ENCODE measurements around the gene AGXT2. TPM values are rescaled to one million over a fixed set of nuclear protein-coding genes. Genes with fewer than 3 reads are reported as not detected.

The AGXT2 gene
- total RNA-seq, 1 experiment from 2014 or later = not detected

DNA sequence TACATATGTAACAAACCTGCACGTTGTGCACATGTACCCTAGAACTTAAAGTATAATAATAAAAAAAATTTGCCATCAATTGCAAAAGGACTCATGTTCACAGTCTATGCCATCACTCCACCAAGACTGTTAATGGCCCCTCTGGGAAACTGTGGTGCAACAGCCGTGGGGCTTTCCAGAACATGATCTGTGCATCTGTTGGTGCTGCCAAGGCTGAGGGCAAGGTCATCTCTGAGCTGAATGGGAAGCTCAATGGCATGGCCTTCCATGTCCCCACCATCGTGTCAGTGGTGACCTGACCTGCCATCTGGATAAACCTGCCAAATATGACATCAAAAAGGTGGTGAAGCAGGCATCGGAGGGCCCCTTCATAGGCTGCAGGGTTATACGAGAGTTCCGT is 33.4 kb upstream of the AGXT2 start:
- intact Hi-C loops (cut with micrococcal nuclease) = no loop called here

DNA sequence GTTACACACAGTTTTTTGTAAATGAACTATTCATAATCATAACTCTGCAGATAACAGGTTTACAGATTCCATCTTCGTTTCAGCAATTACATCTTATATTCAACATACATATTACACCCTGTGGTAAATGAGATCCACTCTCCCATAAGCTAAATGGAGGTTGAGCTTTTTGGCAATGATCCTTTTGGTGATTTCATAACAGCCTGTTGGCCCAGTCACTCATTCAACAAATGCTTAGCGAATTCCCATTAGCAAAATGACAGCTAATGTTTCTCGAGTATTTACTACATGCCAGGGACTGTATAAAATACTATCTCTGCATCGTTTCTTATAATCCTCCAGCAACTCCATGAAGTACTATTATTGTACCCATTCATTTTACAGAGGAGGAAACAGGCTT is 25.4 kb upstream of the AGXT2 start:
- ATAC-seq (no peak), DNase-seq (no peak)
- no peaks in the 10 kb centered on the region for H3K36me3 ChIP-seq (ENCODE audit: low read depth, low read length)
- H3K9ac ChIP-seq (ENCODE audit: low read length) = no peak overlapping the region
- no peak overlapping the region for H3K4me2 ChIP-seq (ENCODE audit: low read length)
- no peak for TF ChIP-seq EZH2 (IDR thresholded peaks at IDR 0.05; ENCODE audit: low read length, unreplicated experiment)
- TF ChIP-seq, protein P1, sequence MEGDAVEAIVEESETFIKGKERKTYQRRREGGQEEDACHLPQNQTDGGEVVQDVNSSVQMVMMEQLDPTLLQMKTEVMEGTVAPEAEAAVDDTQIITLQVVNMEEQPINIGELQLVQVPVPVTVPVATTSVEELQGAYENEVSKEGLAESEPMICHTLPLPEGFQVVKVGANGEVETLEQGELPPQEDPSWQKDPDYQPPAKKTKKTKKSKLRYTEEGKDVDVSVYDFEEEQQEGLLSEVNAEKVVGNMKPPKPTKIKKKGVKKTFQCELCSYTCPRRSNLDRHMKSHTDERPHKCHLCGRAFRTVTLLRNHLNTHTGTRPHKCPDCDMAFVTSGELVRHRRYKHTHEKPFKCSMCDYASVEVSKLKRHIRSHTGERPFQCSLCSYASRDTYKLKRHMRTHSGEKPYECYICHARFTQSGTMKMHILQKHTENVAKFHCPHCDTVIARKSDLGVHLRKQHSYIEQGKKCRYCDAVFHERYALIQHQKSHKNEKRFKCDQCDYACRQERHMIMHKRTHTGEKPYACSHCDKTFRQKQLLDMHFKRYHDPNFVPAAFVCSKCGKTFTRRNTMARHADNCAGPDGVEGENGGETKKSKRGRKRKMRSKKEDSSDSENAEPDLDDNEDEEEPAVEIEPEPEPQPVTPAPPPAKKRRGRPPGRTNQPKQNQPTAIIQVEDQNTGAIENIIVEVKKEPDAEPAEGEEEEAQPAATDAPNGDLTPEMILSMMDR (conservative IDR thresholded peaks at IDR 0.05; ENCODE audit: low read depth, low read length) = no peak
- TF ChIP-seq EZH2phosphoT487 (IDR thresholded peaks at IDR 0.05; ENCODE audit: borderline replicate concordance, low read length) = no peak
- no peak overlapping the region for H2AFZ ChIP-seq (ENCODE audit: low read length)
- intact Hi-C loops (cut with micrococcal nuclease) = no loop called here
- BruUV-seq (replicated peaks) = no TSS peak
- H4K20me1 ChIP-seq (ENCODE audit: low read length) = no peaks in the 10 kb centered on the region
- no peak overlapping the region for H3K4me3 ChIP-seq (ENCODE audit: low read length)
- CTCF ChIA-PET = no interaction called here
- no peaks in the 10 kb centered on the region for H3K4me1 ChIP-seq (ENCODE audit: insufficient read depth, low read length)
- H3K27me3 ChIP-seq (ENCODE audit: low read length) = peaks cover 19% of the 10 kb centered on the region
- no peaks in the 10 kb centered on the region for H3K9me2 ChIP-seq (replicated peaks; ENCODE audit: low read length)
- H3K27ac ChIP-seq (ENCODE audit: low read length) = no peak overlapping the region
- H3K9me3 ChIP-seq (ENCODE audit: low read length) = no peaks in the 10 kb centered on the region
- no peaks in the 10 kb centered on the region for H3K79me2 ChIP-seq (ENCODE audit: low read length)
- no peaks in the 10 kb centered on the region for H3F3A ChIP-seq (ENCODE audit: low read length, unreplicated experiment)
- POLR2A ChIA-PET (ENCODE audit: unreplicated experiment) = no interaction called here

More for the DNA sequence above, 33.4 kb upstream of the AGXT2 start:
- no peak for ATAC-seq
- no TSS peak for BruUV-seq (replicated peaks)
- Histone ChIP-seq H3K4me2 (ENCODE audit: low read length) (no peak overlapping the region), H3K27ac (ENCODE audit: low read length) (no peak overlapping the region), H3K9me3 (ENCODE audit: low read length) (no peaks in the 10 kb centered on the region), H3K4me3 (ENCODE audit: low read length) (no peak overlapping the region), H2AFZ (ENCODE audit: low read length) (no peak overlapping the region), H3K36me3 (ENCODE audit: low read depth, low read length) (no peaks in the 10 kb centered on the region), H3F3A (ENCODE audit: low read length, unreplicated experiment) (no peaks in the 10 kb centered on the region), H3K79me2 (ENCODE audit: low read length) (no peaks in the 10 kb centered on the region), H3K4me1 (ENCODE audit: insufficient read depth, low read length) (no peaks in the 10 kb centered on the region), H3K9me2 (replicated peaks; ENCODE audit: low read length) (no peaks in the 10 kb centered on the region), H3K9ac (ENCODE audit: low read length) (no peak overlapping the region), H3K27me3 (ENCODE audit: low read length) (peaks cover 20% of the 10 kb centered on the region), H4K20me1 (ENCODE audit: low read length) (no peaks in the 10 kb centered on the region)
- POLR2A ChIA-PET (ENCODE audit: unreplicated experiment) = no interaction called here
- no peak for DNase-seq
- TF ChIP-seq, protein P1 (conservative IDR thresholded peaks at IDR 0.05; ENCODE audit: low read depth, low read length) = no peak
- no peak for TF ChIP-seq EZH2phosphoT487 (IDR thresholded peaks at IDR 0.05; ENCODE audit: borderline replicate concordance, low read length)
- TF ChIP-seq EZH2 (IDR thresholded peaks at IDR 0.05; ENCODE audit: low read length, unreplicated experiment) = no peak
- CTCF ChIA-PET = no interaction called here

DNA sequence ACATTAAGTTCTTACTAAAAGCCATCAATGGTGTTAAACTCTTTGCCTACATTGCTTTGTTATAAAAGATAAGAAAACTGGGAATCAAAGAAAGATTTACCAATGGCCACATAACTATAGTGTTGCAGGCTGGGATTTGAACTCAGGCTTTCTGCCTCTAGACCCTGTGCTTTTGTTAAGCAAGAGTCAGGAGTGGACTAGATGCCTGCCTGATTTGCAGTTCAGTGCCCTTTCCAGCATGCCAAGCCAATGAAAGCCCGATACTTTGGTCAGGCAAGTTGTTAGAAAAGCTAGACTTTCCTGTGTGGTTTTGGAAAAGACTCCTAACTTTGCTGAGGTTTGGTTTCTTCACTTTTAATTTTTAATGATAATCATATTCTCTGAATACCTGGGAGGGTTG is 21.4 kb upstream of the AGXT2 start:
- Histone ChIP-seq H3K9ac (ENCODE audit: low read length) (no peak overlapping the region), H3K27me3 (ENCODE audit: low read length) (peaks cover 33% of the 10 kb centered on the region), H3K4me1 (ENCODE audit: insufficient read depth, low read length) (no peaks in the 10 kb centered on the region), H3K4me3 (ENCODE audit: low read length) (no peak overlapping the region), H3K9me3 (ENCODE audit: low read length) (no peaks in the 10 kb centered on the region), H3K27ac (ENCODE audit: low read length) (no peak overlapping the region), H3K4me2 (ENCODE audit: low read length) (no peak overlapping the region), H4K20me1 (ENCODE audit: low read length) (no peaks in the 10 kb centered on the region), H3K79me2 (ENCODE audit: low read length) (no peaks in the 10 kb centered on the region), H3K9me2 (replicated peaks; ENCODE audit: low read length) (no peaks in the 10 kb centered on the region), H2AFZ (ENCODE audit: low read length) (no peak overlapping the region), H3F3A (ENCODE audit: low read length, unreplicated experiment) (no peaks in the 10 kb centered on the region), H3K36me3 (ENCODE audit: low read depth, low read length) (no peaks in the 10 kb centered on the region)
- CTCF ChIA-PET = no interaction called here
- DNase-seq (no peak), ATAC-seq (no peak)
- TF ChIP-seq EZH2 (IDR thresholded peaks at IDR 0.05; ENCODE audit: low read length, unreplicated experiment) (no peak), EZH2phosphoT487 (IDR thresholded peaks at IDR 0.05; ENCODE audit: borderline replicate concordance, low read length) (no peak)
- TF ChIP-seq, protein P1 (conservative IDR thresholded peaks at IDR 0.05; ENCODE audit: low read depth, low read length) = no peak
- intact Hi-C loops (cut with micrococcal nuclease) = no loop called here
- no TSS peak for BruUV-seq (replicated peaks)
- POLR2A ChIA-PET (ENCODE audit: unreplicated experiment) = no interaction called here
